Smooth muscle cell (in vitro differentiated cells): ENCODE data around the gene GALNT9. TPM values are rescaled to one million over a fixed set of nuclear protein-coding genes. Genes with fewer than 3 reads are reported as not detected.

Experiments
- DNase-seq: peaks from one replicate; lab custom pipeline; 2025; ENCODE audit not compliant: unreplicated experiment; lab: John Stamatoyannopoulos, UW
- H2AFZ ChIP-seq: fragments of 200-600 bp; sonication (generic); 2 replicates; pipeline ENCODE4 v1.6.0; 2016; ENCODE audit warnings: antibody characterized with exemption, low read depth, mild to moderate bottlenecking
- H3F3A ChIP-seq: fragments of 200-600 bp; sonication (generic); 2 replicates; pipeline ENCODE4 v1.6.0; 2017; ENCODE audit warnings: antibody characterized with exemption, low read depth
- H3K27ac ChIP-seq: fragments of 200-600 bp; sonication (generic); 2 replicates; pipeline ENCODE4 v1.5.1; 2016; ENCODE audit warnings: low read depth, mild to moderate bottlenecking
- H3K27me3 ChIP-seq: fragments of 200-600 bp; sonication (generic); 2 replicates; pipeline ENCODE4 v1.6.1; 2016; ENCODE audit warnings: low read depth, mild to moderate bottlenecking
- H3K36me3 ChIP-seq: fragments of 200-600 bp; sonication (generic); 2 replicates; pipeline ENCODE4 v1.5.1; 2016; ENCODE audit warnings: low read depth
- H3K4me1 ChIP-seq: fragments of 200-600 bp; sonication (generic); 2 replicates; pipeline ENCODE4 v1.5.1; 2016; ENCODE audit warnings: low read depth
- H3K4me2 ChIP-seq: fragments of 200-600 bp; sonication (generic); 2 replicates; pipeline ENCODE4 v1.6.0; 2016; ENCODE audit warnings: mild to moderate bottlenecking
- H3K4me3 ChIP-seq: fragments of 200-600 bp; sonication (generic); 2 replicates; pipeline ENCODE4 v1.5.1; 2016; ENCODE audit warnings: mild to moderate bottlenecking
- H3K79me2 ChIP-seq: fragments of 200-600 bp; sonication (generic); 2 replicates; pipeline ENCODE4 v1.6.0; 2016; ENCODE audit warnings: low read depth, mild to moderate bottlenecking
- H3K9ac ChIP-seq: fragments of 200-600 bp; sonication (generic); 2 replicates; pipeline ENCODE4 v1.6.0; 2016; ENCODE audit warnings: low read depth
- H3K9me3 ChIP-seq: fragments of 200-600 bp; sonication (generic); replicated peaks from 2 replicates; pipeline ENCODE4 v1.5.1; 2016; ENCODE audit warnings: low read depth
- H4K20me1 ChIP-seq: fragments of 200-600 bp; sonication (generic); 2 replicates; pipeline ENCODE4 v1.6.0; 2016; ENCODE audit warnings: low read depth
- CTCF ChIP-seq: fragments of 200-600 bp; sonication (generic); IDR thresholded peaks from 2 replicates; pipeline ENCODE4 v1.5.1; 2017; ENCODE audit warnings: borderline replicate concordance, mild to moderate bottlenecking, antibody characterized with exemption; ENCODE audit not compliant: insufficient read depth, poor library complexity, severe bottlenecking
- WGBS: methylation state at CpG from one replicate; pipeline ENCODE4 v1.1.7; 2016; ENCODE audit warnings: low lambda C conversion rate; 5-methylcytosine and 5-hydroxymethylcytosine counted together
- polyA plus RNA-seq: library from polyadenylated mRNA; unstranded; fragments of >200 nt; fragmentation: Nextera tagmentation; extraction: Ambion mirVana; gene quantifications from 2 replicates; pipeline ENCODE4 v1.2.1, GENCODE V29; 2016
- total RNA-seq: library from RNA; depleted of rRNA; stranded (reverse); fragments of >200 nt; gene quantifications from 2 replicates; pipeline ENCODE4 v1.2.3, GENCODE V29; 2014

Gene GALNT9
- total and polyA plus RNA-seq, 2 experiments from 2014 or later: 1.1 TPM; not detected in 1

- WGBS: 91% methylated on average over 30 of the region's 39 CpGs
- TF ChIP-seq CTCF: no peak
Measured at GRCh38 chr12:132249689-132250478, 79.5 kb downstream of the GALNT9 start.

GRCh38 chr12:132248453-132249167 lies 80.8 kb downstream of the GALNT9 start:
- WGBS: 83% methylated on average over 16 of the region's 16 CpGs

More at GRCh38 chr12:132249689-132250478, 79.5 kb downstream of the GALNT9 start:
- no peaks in the 10 kb centered on the region for H3K79me2 ChIP-seq
- H3K4me1 ChIP-seq: no peaks in the 10 kb centered on the region
- no peaks in the 10 kb centered on the region for H4K20me1 ChIP-seq
- no peaks in the 10 kb centered on the region for H3K9me3 ChIP-seq
- no peak overlapping the region for H2AFZ ChIP-seq
- no peaks in the 10 kb centered on the region for H3K27me3 ChIP-seq
- H3K4me2 ChIP-seq: no peak overlapping the region
- no peaks in the 10 kb centered on the region for H3F3A ChIP-seq
- no peak overlapping the region for H3K9ac ChIP-seq
- no peak for DNase-seq
- no peak overlapping the region for H3K27ac ChIP-seq
- no peak overlapping the region for H3K4me3 ChIP-seq
- no peaks in the 10 kb centered on the region for H3K36me3 ChIP-seq

GRCh38 chr12:132247718-132248452 lies 81.5 kb downstream of the GALNT9 start:
- Histone ChIP-seq H3K27ac (no peak overlapping the region), H3F3A (no peaks in the 10 kb centered on the region), H3K4me3 (no peak overlapping the region), H3K27me3 (no peaks in the 10 kb centered on the region), H3K9ac (no peak overlapping the region), H3K36me3 (no peaks in the 10 kb centered on the region), H3K79me2 (no peaks in the 10 kb centered on the region), H4K20me1 (no peaks in the 10 kb centered on the region), H2AFZ (no peak overlapping the region), H3K9me3 (no peaks in the 10 kb centered on the region), H3K4me2 (no peak overlapping the region), H3K4me1 (no peaks in the 10 kb centered on the region)
- TF ChIP-seq CTCF: no peak
- 95% methylated on average over 25 of the region's 35 CpGs for WGBS
- DNase-seq: no peak

More at GRCh38 chr12:132248453-132249167, 80.8 kb downstream of the GALNT9 start:
- DNase-seq: no peak
- H3K4me1 ChIP-seq: no peaks in the 10 kb centered on the region
- H3K79me2 ChIP-seq: no peaks in the 10 kb centered on the region
- no peaks in the 10 kb centered on the region for H3K27me3 ChIP-seq
- no peaks in the 10 kb centered on the region for H3K9me3 ChIP-seq
- H3F3A ChIP-seq: no peaks in the 10 kb centered on the region
- H3K27ac ChIP-seq: no peak overlapping the region
- H2AFZ ChIP-seq: no peak overlapping the region
- H3K36me3 ChIP-seq: no peaks in the 10 kb centered on the region
- H3K4me3 ChIP-seq: no peak overlapping the region
- no peak overlapping the region for H3K4me2 ChIP-seq
- H3K9ac ChIP-seq: no peak overlapping the region
- no peaks in the 10 kb centered on the region for H4K20me1 ChIP-seq
- no peak for TF ChIP-seq CTCF
